Daoy (cell line): ENCODE measurements around the gene ARHGEF3. TPM values are rescaled to one million over a fixed set of nuclear protein-coding genes. Genes with fewer than 3 reads are reported as not detected.

Experiments used
- DNase-seq: peaks from one replicate; pipeline ENCODE4 v3.0.0-alpha.2; 2015; ENCODE audit warnings: low read depth
- total RNA-seq: library from RNA; depleted of rRNA; stranded (reverse); fragments of >200 nt; shearing (Covaris generic); gene quantifications from 2 replicates; pipeline ENCODE4 v1.2.3, GENCODE V29; 2014; rRNA removed

Gene ARHGEF3
- total RNA-seq, result 5.1 and 5.3 TPM in 2 replicates

DNA sequence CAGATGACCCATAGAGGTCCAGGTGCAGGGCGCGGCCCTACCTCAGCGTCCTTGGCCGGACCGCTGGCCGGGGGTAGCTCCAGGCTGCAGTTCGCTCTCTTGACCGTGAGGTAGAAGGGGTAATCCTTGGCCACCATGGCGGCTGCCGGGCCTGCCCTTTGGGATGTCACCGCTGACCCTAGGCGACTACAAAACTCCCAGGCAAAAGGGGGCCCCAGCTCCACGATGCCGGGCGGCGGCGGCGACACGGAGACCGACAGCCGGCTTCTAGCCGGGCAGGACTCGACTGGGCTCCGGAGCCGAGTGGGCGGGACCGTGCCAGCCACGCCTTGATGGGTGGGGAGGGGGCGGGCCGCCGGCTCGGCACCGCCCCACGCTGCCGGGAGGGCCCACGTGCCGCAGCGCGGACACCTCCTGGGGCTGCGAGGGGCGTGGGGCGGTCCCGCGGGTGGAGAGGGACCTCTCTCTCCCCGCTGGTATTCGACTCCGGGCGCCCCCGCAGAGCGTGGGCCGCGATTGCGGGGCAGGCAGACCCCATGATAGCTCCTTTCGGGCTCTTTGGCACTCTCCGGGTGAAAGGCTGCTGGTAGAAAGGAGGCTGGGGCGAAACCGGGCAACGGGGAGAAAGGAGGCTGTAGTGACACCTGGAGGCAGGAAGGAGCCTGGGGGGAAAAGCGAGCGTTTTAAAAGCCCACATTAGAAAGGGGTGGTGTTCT lies at the start of gene ARHGEF3:
TSS of gene ARHGEF3 (minus strand) at position 288 of the 716 bp plus-strand sequence. CDS start at position 137, 151 bp downstream.
- peak; percentile 85 for DNase-seq

DNA sequence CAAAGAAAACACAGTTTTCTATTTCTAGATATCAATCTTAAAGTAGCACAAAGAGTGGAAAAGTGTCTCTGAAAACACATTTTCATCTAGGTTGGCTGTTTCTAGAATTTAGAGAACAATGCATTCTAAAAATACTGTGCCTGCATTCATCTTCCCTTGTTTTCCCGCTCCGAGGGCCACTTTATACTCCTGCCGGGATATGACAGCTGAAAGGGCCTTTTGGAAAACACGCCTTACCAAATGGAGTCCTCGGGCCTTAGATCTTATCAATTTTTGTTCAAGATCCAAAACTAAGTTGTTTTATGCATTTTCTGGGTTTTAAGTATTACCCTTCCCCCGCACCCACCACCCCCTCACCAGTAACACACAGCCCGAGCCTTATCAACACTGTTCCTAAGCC lies 47.9 kb upstream of the ARHGEF3 start:
- DNase-seq, result no peak

- DNase-seq, result no peak
Observed at GRCh38 chr3:56845505-56845904, 43.8 kb upstream of the ARHGEF3 start.

- DNase-seq, result no peak
Observed at GRCh38 chr3:56844536-56844935, 42.8 kb upstream of the ARHGEF3 start.

GRCh38 chr3:56839784-56840715 lies 38.3 kb upstream of the ARHGEF3 start:
- peak; percentile 57 for DNase-seq

- no peak for DNase-seq
Observed at GRCh38 chr3:56838448-56838847, 36.7 kb upstream of the ARHGEF3 start.

- no peak for DNase-seq
Observed at GRCh38 chr3:56837196-56837955, 35.6 kb upstream of the ARHGEF3 start.

DNA sequence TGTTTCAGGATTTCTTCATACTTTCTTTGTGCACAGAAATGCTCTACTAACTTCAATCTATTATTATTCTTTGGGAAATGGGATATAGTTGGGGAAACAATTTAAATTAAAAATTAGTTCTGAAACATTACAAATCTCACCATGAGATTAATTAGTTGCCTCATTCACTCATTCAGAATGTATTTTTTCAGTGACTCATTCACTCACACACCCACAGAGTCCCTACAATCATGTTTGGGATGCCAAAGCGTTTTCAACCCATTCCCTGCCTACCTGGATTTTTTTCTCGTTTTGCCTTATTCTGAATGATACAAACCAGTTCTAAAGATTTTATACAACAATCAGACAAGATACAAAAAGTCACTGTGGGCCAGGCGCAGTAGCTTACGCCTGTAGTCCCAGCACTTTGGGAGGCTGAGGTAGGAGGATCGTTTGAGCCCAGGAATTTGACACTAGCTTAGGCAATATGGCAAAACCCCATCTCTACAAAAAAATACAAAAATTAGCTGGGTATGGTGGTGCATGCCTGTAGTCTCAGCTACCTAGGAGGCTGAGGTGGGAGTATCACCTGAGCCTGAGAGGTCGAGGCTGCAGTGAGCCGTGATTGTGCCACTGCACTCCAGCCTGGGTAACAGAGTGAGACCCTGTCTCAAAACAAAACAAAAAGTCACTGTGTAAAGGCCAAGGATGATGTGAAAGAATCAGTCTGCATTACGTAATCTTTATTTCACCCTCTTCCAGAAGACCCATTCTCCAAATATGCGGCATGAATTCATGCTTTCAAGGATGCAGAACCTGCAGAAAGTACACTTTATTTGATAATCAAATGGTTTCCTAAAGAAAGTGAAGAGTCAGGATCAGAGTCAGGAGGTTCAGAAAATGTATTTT lies 34.8 kb upstream of the ARHGEF3 start:
- DNase-seq, result peak; percentile 32

DNA sequence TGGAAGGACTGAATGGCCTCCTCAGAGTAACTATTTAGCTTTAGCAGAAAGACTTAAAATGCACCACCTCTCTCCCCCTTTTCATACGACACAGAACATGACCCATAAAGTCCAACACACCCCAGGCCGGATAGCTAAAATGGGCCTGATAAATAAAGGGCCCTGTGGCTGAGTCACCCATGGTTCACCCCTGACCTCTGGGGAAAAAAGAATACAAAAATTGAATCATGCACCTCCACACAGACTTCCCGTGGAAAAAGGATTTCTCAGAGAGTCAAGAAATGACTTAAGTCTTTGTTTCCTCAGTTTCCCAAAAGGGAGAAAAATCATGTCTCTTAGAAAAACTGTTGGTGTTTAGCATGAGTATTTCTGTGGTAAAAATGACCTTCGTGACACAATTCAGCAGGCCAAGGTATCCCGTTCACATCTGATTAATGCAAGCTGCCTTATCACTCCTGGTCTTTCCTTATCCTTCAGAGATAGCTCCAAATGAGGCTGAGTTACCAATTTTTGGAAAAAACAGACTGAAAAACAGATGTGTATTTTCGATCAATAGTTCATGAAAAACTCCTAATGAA lies 34.0 kb upstream of the ARHGEF3 start:
- DNase-seq, result no peak

DNA sequence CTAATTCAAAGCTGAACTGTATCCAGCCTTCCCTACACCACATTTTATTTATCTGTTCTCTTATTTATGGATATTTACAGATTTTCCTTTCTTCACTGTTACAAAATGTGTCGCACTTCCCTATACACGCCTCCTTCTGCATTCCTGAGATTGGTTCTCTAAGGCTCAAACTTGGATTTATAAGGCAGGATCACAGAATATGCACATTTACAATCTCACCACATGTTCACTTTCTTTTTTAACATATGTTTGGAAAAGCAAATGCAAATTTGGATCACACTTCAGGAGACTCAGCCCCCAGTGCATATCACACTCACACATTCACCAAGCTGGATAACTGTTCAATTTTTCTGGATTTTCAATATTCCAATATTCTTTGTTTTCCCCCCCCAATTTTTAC lies 31.8 kb upstream of the ARHGEF3 start:
- no peak for DNase-seq

- DNase-seq, result no peak
Observed at GRCh38 chr3:56833022-56833421, 31.3 kb upstream of the ARHGEF3 start.

- no peak for DNase-seq
Observed at GRCh38 chr3:56831572-56831971, 29.8 kb upstream of the ARHGEF3 start.

DNA sequence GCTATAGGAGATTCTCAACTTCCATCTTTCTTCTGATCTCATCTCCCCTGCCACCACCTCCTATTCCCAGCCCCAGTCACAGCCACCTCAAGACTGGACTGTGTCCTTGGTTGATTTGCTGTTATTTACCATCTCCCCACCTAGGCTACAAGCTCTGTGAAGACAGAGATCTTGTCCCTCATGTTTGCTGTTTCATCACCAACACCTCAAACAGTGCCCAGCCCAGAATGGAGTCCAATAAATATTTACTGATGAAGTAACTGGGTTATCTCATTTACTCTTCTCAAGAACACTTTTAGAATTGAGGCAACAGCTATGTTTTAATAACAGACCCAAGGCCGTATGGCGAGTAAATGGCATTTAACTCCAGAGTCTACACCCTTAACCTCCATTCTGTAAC lies 29.1 kb upstream of the ARHGEF3 start:
- no peak for DNase-seq

- DNase-seq, result no peak
Observed at GRCh38 chr3:56829533-56829932, 27.8 kb upstream of the ARHGEF3 start.

GRCh38 chr3:56826831-56827722 lies 25.3 kb upstream of the ARHGEF3 start:
- DNase-seq, result no peak

GRCh38 chr3:56825567-56826438 lies 24.1 kb upstream of the ARHGEF3 start:
- no peak for DNase-seq

GRCh38 chr3:56823984-56824703 lies 22.4 kb upstream of the ARHGEF3 start:
- DNase-seq, result no peak

DNA sequence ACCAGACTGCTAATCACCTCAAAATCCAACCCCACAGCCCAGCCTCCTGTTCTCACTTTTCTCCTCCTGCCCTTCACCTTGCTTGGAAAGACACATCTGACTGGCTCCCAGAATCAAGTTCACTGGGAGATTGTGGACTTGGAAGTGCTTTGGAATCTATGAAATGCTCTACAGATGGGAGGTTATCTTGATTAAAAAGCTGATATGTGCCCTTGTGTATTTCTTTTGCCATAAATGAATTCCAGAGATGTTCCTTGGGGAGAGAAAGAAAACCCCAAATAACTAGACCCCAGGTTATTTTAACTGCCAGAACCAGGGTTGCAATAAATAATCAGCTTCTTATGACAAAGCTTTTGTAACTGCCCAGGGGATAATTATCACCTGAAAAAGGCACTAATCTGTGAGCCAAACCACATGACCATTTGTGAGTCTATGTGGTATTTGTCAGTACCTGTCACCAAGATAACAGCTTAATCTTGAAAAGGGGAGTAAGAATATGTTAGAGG lies 21.7 kb upstream of the ARHGEF3 start:
- no peak for DNase-seq
